GM18868 (cell line): ENCODE data around the gene CHRNB1.
"Not testable (repeated sequence)": the region's sequence is repeated elsewhere in the genome, so short reads cannot be mapped to it uniquely, and the experiment has no call there.

Experiments used
- ATAC-seq: cut with Tn5 transposase; IDR thresholded peaks from one replicate; pipeline ENCODE4 v1.9.1; 2021; ENCODE audit warnings: mild to moderate bottlenecking, moderate library complexity; ENCODE audit not compliant: unreplicated experiment

The CHRNB1 gene

DNA sequence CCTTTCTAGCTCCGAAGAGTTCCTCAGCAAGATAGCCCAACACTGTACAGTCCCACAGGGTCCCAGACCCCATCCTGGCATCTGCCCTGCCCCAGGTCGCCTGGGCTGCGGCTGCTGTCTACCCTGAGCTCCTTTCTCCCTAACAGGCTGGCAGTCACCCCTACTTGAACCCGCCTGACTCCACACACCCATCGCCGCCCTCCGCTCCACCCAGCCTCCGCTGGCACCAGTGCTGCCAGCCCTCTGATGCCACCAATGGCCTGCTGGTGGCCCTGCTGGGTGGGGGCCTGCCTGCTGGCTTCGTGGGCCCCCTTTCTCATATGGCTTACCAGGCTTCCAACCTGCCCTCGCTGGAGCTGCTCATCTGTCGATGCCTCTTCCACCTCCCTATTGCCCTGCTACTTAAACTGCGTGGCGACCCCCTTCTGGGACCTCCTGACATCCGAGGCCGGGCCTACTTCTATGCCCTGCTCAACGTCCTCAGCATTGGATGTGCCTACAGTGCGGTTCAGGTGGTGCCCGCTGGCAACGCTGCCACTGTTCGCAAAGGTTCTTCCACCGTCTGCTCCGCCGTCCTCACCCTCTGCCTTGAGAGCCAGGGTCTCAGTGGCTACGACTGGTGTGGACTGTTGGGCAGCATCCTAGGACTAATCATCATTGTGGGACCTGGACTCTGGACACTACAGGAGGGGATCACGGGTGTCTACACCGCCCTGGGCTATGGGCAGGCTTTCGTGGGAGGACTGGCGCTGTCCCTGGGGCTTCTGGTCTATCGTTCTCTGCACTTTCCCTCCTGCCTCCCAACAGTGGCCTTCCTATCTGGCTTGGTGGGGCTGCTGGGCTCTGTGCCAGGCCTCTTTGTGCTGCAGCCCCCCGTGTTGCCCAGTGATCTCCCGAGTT lies 37.2 kb downstream of the CHRNB1 start:
- ATAC-seq: not testable (repeated sequence)

GRCh38 chr17:7482742-7483088 lies 37.9 kb downstream of the CHRNB1 start:
- ATAC-seq: not testable (repeated sequence)

- ATAC-seq: no peak
These were observed 38.6 kb downstream of the CHRNB1 start for GRCh38 chr17:7483255-7484066.

DNA sequence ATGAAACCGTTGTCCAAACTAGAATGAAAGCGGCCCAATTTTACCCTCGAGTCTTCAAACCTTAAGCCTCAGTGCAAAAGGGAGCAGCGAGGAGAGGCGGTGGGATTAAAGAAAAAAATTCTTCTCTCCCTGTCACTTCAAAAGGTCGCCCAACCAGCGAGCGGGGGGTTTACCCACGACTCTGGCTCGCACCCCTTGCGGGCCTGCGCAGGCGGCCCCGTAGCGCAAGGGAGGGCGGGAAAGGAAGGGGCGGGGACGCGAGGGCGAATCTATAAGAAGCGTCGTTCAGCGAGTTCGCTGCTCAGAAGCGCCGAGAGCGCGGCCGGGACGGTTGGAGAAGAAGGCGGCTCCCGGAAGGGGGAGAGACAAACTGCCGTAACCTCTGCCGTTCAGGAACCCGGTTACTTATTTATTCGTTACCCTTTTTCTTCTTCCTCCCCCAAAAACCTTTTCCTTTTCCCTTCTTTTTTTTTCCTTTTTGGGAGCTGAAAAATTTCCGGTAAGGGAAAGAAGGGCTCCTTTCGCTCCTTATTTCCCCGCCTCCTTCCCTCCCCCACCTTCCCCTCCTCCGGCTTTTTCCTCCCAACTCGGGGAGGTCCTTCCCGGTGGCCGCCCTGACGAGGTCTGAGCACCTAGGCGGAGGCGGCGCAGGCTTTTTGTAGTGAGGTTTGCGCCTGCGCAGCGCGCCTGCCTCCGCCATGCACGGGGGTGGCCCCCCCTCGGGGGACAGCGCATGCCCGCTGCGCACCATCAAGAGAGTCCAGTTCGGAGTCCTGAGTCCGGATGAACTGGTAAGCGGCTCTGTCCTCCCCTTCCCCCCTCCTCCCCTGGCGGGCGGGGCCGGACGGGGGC lies 39.4 kb downstream of the CHRNB1 start, which contains the start of gene POLR2A:
Gene POLR2A (plus strand): TSS at position 300 of the 852 bp plus-strand sequence.
- ATAC-seq: peak; percentile 63

- ATAC-seq: no peak
These were observed 40.1 kb downstream of the CHRNB1 start for GRCh38 chr17:7484919-7485377.

- no peak for ATAC-seq
These were observed 41.3 kb downstream of the CHRNB1 start for GRCh38 chr17:7486181-7486580.

GRCh38 chr17:7490144-7490543 lies 45.3 kb downstream of the CHRNB1 start:
- ATAC-seq: no peak

GRCh38 chr17:7491583-7491982 lies 46.7 kb downstream of the CHRNB1 start:
- ATAC-seq: no peak

DNA sequence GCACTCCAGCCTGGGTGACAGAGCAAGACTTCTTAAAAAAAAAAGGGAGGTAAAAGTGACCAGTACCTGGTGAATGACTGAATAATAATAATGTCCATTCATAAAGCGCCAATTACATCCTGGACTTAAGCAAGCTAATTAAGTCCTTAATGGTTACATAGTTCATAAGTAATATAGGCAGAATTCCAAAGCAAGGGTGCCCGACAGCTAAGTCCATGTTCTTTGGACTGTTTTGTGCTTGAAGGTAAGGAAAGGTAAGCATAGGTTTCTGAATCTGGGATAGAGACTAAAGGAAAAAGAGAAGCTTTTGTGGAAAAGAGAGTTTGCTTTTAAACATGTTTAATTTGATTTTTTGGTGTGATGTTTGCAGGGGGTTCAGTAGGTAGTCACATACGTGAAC lies 49.1 kb downstream of the CHRNB1 start:
- no peak for ATAC-seq

- ATAC-seq: no peak
These were observed 51.1 kb downstream of the CHRNB1 start for GRCh38 chr17:7495906-7496434.

- no peak for ATAC-seq
These were observed 51.8 kb downstream of the CHRNB1 start for GRCh38 chr17:7496470-7497183.

DNA sequence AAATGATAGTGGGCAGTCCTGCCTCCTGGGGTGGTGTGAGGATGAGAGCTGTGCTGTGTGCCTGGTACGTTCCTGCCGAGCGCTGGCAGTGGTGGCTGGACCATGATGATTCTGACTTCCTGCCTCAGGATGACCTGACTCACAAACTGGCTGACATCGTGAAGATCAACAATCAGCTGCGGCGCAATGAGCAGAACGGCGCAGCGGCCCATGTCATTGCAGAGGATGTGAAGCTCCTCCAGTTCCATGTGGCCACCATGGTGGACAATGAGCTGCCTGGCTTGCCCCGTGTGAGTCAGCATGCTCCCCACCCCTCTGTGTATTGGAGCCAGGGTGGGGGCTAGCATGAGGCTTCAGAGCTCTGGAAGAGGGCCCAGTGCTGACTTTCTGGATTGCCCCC lies 52.4 kb downstream of the CHRNB1 start:
- ATAC-seq: no peak

- no peak for ATAC-seq
These were observed 52.8 kb downstream of the CHRNB1 start for GRCh38 chr17:7497636-7498035.

DNA sequence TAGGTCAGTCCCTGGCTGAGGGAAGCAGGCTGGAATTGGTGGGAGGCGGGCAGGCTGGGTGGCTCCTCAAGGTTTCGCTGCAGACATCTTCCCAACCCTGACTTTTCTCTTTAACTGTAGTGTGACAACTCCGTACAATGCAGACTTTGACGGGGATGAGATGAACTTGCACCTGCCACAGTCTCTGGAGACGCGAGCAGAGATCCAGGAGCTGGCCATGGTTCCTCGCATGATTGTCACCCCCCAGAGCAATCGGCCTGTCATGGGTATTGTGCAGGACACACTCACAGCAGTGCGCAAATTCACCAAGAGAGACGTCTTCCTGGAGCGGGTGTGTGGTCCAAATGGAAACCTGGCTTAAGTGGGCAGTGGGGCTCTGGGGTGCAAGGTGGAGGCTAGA lies 54.3 kb downstream of the CHRNB1 start:
- no peak for ATAC-seq

DNA sequence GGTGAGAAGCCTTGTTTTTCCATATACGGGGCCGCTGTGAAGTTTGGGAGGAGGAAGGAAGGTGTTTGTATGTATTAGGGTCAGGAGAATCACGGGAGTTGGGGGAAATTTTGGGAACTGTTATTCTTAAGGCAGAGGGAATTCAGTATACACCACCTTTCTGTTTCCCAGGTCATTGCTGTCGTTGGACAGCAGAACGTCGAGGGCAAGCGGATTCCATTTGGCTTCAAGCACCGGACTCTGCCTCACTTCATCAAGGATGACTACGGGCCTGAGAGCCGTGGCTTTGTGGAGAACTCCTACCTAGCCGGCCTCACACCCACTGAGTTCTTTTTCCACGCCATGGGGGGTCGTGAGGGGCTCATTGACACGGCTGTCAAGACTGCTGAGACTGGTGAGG lies 56.9 kb downstream of the CHRNB1 start:
- no peak for ATAC-seq

- no peak for ATAC-seq
These were observed 57.4 kb downstream of the CHRNB1 start for GRCh38 chr17:7502171-7502847.

DNA sequence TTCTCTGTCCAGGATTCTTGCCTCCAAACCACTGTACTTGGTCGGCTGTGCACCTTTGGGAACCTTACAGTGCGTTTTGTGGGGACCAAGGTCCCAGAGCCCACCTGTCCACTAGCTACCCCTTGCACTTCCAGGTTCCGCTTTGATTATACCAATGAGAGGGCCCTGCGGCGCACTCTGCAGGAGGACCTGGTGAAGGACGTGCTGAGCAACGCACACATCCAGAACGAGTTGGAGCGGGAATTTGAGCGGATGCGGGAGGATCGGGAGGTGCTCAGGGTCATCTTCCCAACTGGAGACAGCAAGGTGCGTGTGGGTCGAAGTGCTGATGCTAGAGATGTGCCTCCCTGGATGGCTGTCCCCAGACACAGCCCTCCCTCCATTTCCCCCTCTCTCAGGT lies 58.1 kb downstream of the CHRNB1 start:
- ATAC-seq: no peak

DNA sequence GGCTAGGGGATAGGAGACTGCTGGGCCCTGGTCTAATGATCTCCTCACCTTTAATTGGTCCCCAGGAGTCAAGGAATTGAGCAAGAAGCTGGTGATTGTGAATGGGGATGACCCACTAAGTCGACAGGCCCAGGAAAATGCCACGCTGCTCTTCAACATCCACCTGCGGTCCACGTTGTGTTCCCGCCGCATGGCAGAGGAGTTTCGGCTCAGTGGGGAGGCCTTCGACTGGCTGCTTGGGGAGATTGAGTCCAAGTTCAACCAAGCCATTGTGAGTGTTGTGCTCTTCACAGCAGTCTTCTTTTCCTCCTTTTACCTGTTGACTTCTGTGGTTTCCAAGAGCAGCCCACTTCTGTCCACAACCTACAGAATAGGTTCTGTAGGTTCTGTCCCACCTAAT lies 58.7 kb downstream of the CHRNB1 start:
- ATAC-seq: no peak
